Measurements from ENCODE around the gene PRKCE. TPM values are rescaled to one million over a fixed set of nuclear protein-coding genes. Genes with fewer than 3 reads are reported as not detected.

Gene PRKCE
- total and polyA plus RNA-seq, 2 donors (not counting 1 experiment from before 2014, with no cell fraction given), result 14.1 to 19.0 TPM

- Histone ChIP-seq H3K27me3 (ENCODE audit: control insufficient read depth, insufficient read depth, low read length) (peaks cover 4% of the 10 kb centered on the region), H2AFZ (ENCODE audit: low read length) (no peak overlapping the region), H3K9me3 (ENCODE audit: control insufficient read depth, insufficient read depth, low read depth, low read length) (no peaks in the 10 kb centered on the region), H3K9ac (ENCODE audit: insufficient read depth, low read length) (no peak overlapping the region), H3K79me2 (ENCODE audit: control insufficient read depth, insufficient read depth, low read length) (no peaks in the 10 kb centered on the region), H3K36me3 (ENCODE audit: control insufficient read depth, insufficient read depth, low read length) (no peaks in the 10 kb centered on the region), H3K4me1 (ENCODE audit: control insufficient read depth, extremely low read depth, insufficient read depth, low read length) (no peaks in the 10 kb centered on the region), H4K20me1 (ENCODE audit: control insufficient read depth, extremely low read depth, insufficient read depth, low read length) (no peaks in the 10 kb centered on the region), H3K4me2 (ENCODE audit: extremely low read depth, insufficient read depth, low read length) (no peak overlapping the region), H3K27ac (ENCODE audit: insufficient read depth, low read length) (no peak overlapping the region), H3K4me3 (replicated peaks in 1 of 4; ENCODE audit: control extremely low read depth in 1 of 4, insufficient read depth in 1 of 4, low read depth in 3 of 4, low read length in 4 of 4) (no peak overlapping the region)
- DNase-seq (ENCODE audit: low read depth in 2 of 2), result no peak
- TF ChIP-seq EZH2 (IDR thresholded peaks at IDR 0.05; ENCODE audit: low read length, missing control alignments), result no peak
- TF ChIP-seq CTCF (conservative IDR thresholded peaks at IDR 0.05 in 1 of 2, IDR thresholded peaks at IDR 0.05 in 1 of 2; ENCODE audit: low read depth in 1 of 2, low read length in 2 of 2), result no peak
Measured at GRCh38 chr2:45629971-45630370, 21.5 kb upstream of the PRKCE start.

GRCh38 chr2:45631319-45631718 is 20.2 kb upstream of the PRKCE start:
- no peaks in the 10 kb centered on the region for H4K20me1 ChIP-seq (ENCODE audit: control insufficient read depth, extremely low read depth, insufficient read depth, low read length)
- no peak overlapping the region for H2AFZ ChIP-seq (ENCODE audit: low read length)
- H3K9ac ChIP-seq (ENCODE audit: insufficient read depth, low read length), result no peak overlapping the region
- H3K4me2 ChIP-seq (ENCODE audit: extremely low read depth, insufficient read depth, low read length), result no peak overlapping the region
- no peak overlapping the region for H3K4me3 ChIP-seq (replicated peaks in 1 of 4; ENCODE audit: control extremely low read depth in 1 of 4, insufficient read depth in 1 of 4, low read depth in 3 of 4, low read length in 4 of 4)
- H3K27me3 ChIP-seq (ENCODE audit: control insufficient read depth, insufficient read depth, low read length), result peaks cover 4% of the 10 kb centered on the region
- no peaks in the 10 kb centered on the region for H3K79me2 ChIP-seq (ENCODE audit: control insufficient read depth, insufficient read depth, low read length)
- TF ChIP-seq CTCF (conservative IDR thresholded peaks at IDR 0.05 in 1 of 2, IDR thresholded peaks at IDR 0.05 in 1 of 2; ENCODE audit: low read depth in 1 of 2, low read length in 2 of 2), result no peak
- TF ChIP-seq EZH2 (IDR thresholded peaks at IDR 0.05; ENCODE audit: low read length, missing control alignments), result no peak
- H3K36me3 ChIP-seq (ENCODE audit: control insufficient read depth, insufficient read depth, low read length), result no peaks in the 10 kb centered on the region
- H3K27ac ChIP-seq (ENCODE audit: insufficient read depth, low read length), result no peak overlapping the region
- H3K4me1 ChIP-seq (ENCODE audit: control insufficient read depth, extremely low read depth, insufficient read depth, low read length), result no peaks in the 10 kb centered on the region
- no peak for DNase-seq (ENCODE audit: low read depth in 2 of 2)
- H3K9me3 ChIP-seq (ENCODE audit: control insufficient read depth, insufficient read depth, low read depth, low read length), result no peaks in the 10 kb centered on the region

- H3K4me1 ChIP-seq (ENCODE audit: control insufficient read depth, extremely low read depth, insufficient read depth, low read length), result no peaks in the 10 kb centered on the region
- peaks cover 2% of the 10 kb centered on the region for H3K27me3 ChIP-seq (ENCODE audit: control insufficient read depth, insufficient read depth, low read length)
- H3K9me3 ChIP-seq (ENCODE audit: control insufficient read depth, insufficient read depth, low read depth, low read length), result no peaks in the 10 kb centered on the region
Measured at GRCh38 chr2:45631955-45632354, 19.5 kb upstream of the PRKCE start.

More at GRCh38 chr2:45631955-45632354, 19.5 kb upstream of the PRKCE start:
- no peaks in the 10 kb centered on the region for H3K79me2 ChIP-seq (ENCODE audit: control insufficient read depth, insufficient read depth, low read length)
- H3K36me3 ChIP-seq (ENCODE audit: control insufficient read depth, insufficient read depth, low read length), result no peaks in the 10 kb centered on the region
- no peak overlapping the region for H3K4me2 ChIP-seq (ENCODE audit: extremely low read depth, insufficient read depth, low read length)
- no peak overlapping the region for H3K9ac ChIP-seq (ENCODE audit: insufficient read depth, low read length)
- H2AFZ ChIP-seq (ENCODE audit: low read length), result no peak overlapping the region
- H3K27ac ChIP-seq (ENCODE audit: insufficient read depth, low read length), result no peak overlapping the region
- H3K4me3 ChIP-seq (replicated peaks in 1 of 4; ENCODE audit: control extremely low read depth in 1 of 4, insufficient read depth in 1 of 4, low read depth in 3 of 4, low read length in 4 of 4), result no peak overlapping the region
- no peak for TF ChIP-seq EZH2 (IDR thresholded peaks at IDR 0.05; ENCODE audit: low read length, missing control alignments)
- TF ChIP-seq CTCF (conservative IDR thresholded peaks at IDR 0.05 in 1 of 2, IDR thresholded peaks at IDR 0.05 in 1 of 2; ENCODE audit: low read depth in 1 of 2, low read length in 2 of 2), result no peak
- DNase-seq (ENCODE audit: low read depth in 2 of 2), result no peak
- no peaks in the 10 kb centered on the region for H4K20me1 ChIP-seq (ENCODE audit: control insufficient read depth, extremely low read depth, insufficient read depth, low read length)

Data from fibroblast of lung (primary cell).